ENCODE measurements around the gene IGFBP2.

- TF ChIP-seq EZH2 (IDR thresholded peaks at IDR 0.05; ENCODE audit: borderline replicate concordance, insufficient read depth, low read depth, low read length, poor library complexity, severe bottlenecking): no peak
- TF ChIP-seq CTCF (IDR thresholded peaks at IDR 0.05): no peak
Observed at GRCh38 chr2:216620786-216621185, 12.4 kb upstream of the IGFBP2 start.
